ENCODE results near the gene CLASP1.

DNA sequence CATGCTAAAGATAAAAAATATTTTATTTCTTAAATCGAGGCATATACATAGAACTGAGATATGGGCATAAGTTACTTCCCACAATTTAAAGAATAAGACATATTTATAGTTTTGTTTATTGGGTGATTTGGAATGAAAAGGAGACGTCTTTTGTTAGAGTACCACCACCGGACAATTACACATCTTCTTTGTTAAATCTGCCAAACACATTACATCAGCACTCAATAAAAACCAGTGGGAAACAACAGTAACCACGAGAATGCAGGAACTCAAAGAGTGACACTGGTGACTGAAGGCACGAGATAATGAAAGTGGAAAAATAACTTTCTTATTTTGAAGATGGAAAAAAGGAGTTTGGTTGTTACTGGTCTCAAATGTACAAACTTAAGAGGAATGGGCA, 271.6 kb downstream of the CLASP1 start:
- TF ChIP-seq POLR2A (IDR thresholded peaks at IDR 0.05): no peak
- TF ChIP-seq, protein P1, sequence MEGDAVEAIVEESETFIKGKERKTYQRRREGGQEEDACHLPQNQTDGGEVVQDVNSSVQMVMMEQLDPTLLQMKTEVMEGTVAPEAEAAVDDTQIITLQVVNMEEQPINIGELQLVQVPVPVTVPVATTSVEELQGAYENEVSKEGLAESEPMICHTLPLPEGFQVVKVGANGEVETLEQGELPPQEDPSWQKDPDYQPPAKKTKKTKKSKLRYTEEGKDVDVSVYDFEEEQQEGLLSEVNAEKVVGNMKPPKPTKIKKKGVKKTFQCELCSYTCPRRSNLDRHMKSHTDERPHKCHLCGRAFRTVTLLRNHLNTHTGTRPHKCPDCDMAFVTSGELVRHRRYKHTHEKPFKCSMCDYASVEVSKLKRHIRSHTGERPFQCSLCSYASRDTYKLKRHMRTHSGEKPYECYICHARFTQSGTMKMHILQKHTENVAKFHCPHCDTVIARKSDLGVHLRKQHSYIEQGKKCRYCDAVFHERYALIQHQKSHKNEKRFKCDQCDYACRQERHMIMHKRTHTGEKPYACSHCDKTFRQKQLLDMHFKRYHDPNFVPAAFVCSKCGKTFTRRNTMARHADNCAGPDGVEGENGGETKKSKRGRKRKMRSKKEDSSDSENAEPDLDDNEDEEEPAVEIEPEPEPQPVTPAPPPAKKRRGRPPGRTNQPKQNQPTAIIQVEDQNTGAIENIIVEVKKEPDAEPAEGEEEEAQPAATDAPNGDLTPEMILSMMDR (IDR thresholded peaks at IDR 0.05): no peak
